Trophoblast cell (in vitro differentiated cells and primary cell): ENCODE results near the gene ETV3L.

ENCODE experiments used
- DNase-seq, 2 donors: peaks; one replicate each; pipeline ENCODE4 v3.0.0-alpha.2; 2016
- H2AFZ ChIP-seq: 2 replicates; pipeline ENCODE4 v1.6.1; 2013; ENCODE audit warnings: low read length, moderate library complexity, mild to moderate bottlenecking; ENCODE audit not compliant: insufficient read depth, poor library complexity
- H2AK5ac ChIP-seq: 2 replicates; pipeline ENCODE4 v1.6.1; 2013; ENCODE audit warnings: mild to moderate bottlenecking, low read length
- H2BK120ac ChIP-seq: 2 replicates; pipeline ENCODE4 v1.6.1; 2013; ENCODE audit warnings: low read length, mild to moderate bottlenecking, moderate library complexity; ENCODE audit not compliant: insufficient read depth, poor library complexity
- H2BK12ac ChIP-seq: 2 replicates; pipeline ENCODE4 v1.6.1; 2013; ENCODE audit warnings: mild to moderate bottlenecking, low read length, moderate library complexity
- H2BK5ac ChIP-seq: 2 replicates; pipeline ENCODE4 v1.6.1; 2013; ENCODE audit warnings: low read length, low read depth, moderate library complexity, mild to moderate bottlenecking; ENCODE audit not compliant: poor library complexity
- H3K14ac ChIP-seq: 2 replicates; pipeline ENCODE4 v1.6.1; 2013; ENCODE audit warnings: mild to moderate bottlenecking, low read length
- H3K18ac ChIP-seq: 2 replicates; pipeline ENCODE4 v1.6.1; 2013; ENCODE audit warnings: mild to moderate bottlenecking, low read length
- H3K23ac ChIP-seq: 2 replicates; pipeline ENCODE4 v1.6.1; 2013; ENCODE audit warnings: low read length
- H3K27ac ChIP-seq: 2 replicates; pipeline ENCODE4 v1.5.1; 2013; ENCODE audit warnings: low read depth, mild to moderate bottlenecking, inconsistent platforms, low read length, moderate library complexity
- H3K27me3 ChIP-seq: 2 replicates; pipeline ENCODE4 v1.6.1; 2013; ENCODE audit warnings: inconsistent platforms, mild to moderate bottlenecking, low read length, moderate library complexity; ENCODE audit not compliant: insufficient read depth
- H3K36me3 ChIP-seq, 2 experiments: 1 replicate in 1 of 2; 2 replicates in 1 of 2; pipeline ENCODE4 v1.6.1; 2013; ENCODE audit warnings: low read length in 2 of 2, mild to moderate bottlenecking in 2 of 2, moderate library complexity in 1 of 2; ENCODE audit not compliant: insufficient read depth in 2 of 2, control insufficient read depth in 1 of 2
- H3K4ac ChIP-seq: 2 replicates; pipeline ENCODE4 v1.6.1; 2013; ENCODE audit warnings: low read depth, mild to moderate bottlenecking, low read length, moderate library complexity
- H3K4me1 ChIP-seq, 2 experiments: 1 replicate in 1 of 2; 2 replicates in 1 of 2; pipeline ENCODE4 v1.6.1; 2013; ENCODE audit warnings: low read length in 2 of 2, mild to moderate bottlenecking in 2 of 2, moderate library complexity in 1 of 2; ENCODE audit not compliant: insufficient read depth in 2 of 2, control insufficient read depth in 1 of 2
- H3K4me2 ChIP-seq: 2 replicates; pipeline ENCODE4 v1.6.1; 2013; ENCODE audit warnings: inconsistent platforms, mild to moderate bottlenecking, low read length, moderate library complexity
- H3K4me3 ChIP-seq: 2 replicates; pipeline ENCODE4 v1.5.1; 2013; ENCODE audit warnings: mild to moderate bottlenecking, low read depth, low read length, inconsistent platforms
- H3K79me1 ChIP-seq: one replicate; pipeline ENCODE4 v1.6.1; 2013; ENCODE audit warnings: low read length
- H3K79me2 ChIP-seq: 2 replicates; pipeline ENCODE4 v1.6.1; 2013; ENCODE audit warnings: low read length, mild to moderate bottlenecking; ENCODE audit not compliant: control insufficient read depth, insufficient read depth, poor library complexity
- H3K9ac ChIP-seq: 2 replicates; pipeline ENCODE4 v1.6.1; 2013; ENCODE audit warnings: mild to moderate bottlenecking, low read length
- H3K9me3 ChIP-seq: 2 replicates; pipeline ENCODE4 v1.6.1; 2013; ENCODE audit warnings: low read depth, mild to moderate bottlenecking, control low read depth, inconsistent platforms, low read length; ENCODE audit not compliant: insufficient read depth
- H4K12ac ChIP-seq: 2 replicates; pipeline ENCODE4 v1.6.1; 2013; ENCODE audit warnings: low read depth, mild to moderate bottlenecking, low read length, moderate library complexity
- H4K8ac ChIP-seq: 2 replicates; pipeline ENCODE4 v1.6.1; 2013; ENCODE audit warnings: low read depth, mild to moderate bottlenecking, low read length, moderate library complexity
- H4K91ac ChIP-seq: one replicate; pipeline ENCODE4 v1.6.1; 2013; ENCODE audit warnings: low read depth, mild to moderate bottlenecking, low read length, moderate library complexity
- WGBS: extraction: QIAGEN DNeasy Blood & Tissue Kit; methylation state at CpG from one replicate; pipeline ENCODE4 v1.1.7; 2013; ENCODE audit warnings: missing lambda C conversion rate; ENCODE audit not compliant: insufficient read length, insufficient coverage; ENCODE audit errors: extremely low coverage; 5-methylcytosine and 5-hydroxymethylcytosine counted together

The ETV3L gene

DNA sequence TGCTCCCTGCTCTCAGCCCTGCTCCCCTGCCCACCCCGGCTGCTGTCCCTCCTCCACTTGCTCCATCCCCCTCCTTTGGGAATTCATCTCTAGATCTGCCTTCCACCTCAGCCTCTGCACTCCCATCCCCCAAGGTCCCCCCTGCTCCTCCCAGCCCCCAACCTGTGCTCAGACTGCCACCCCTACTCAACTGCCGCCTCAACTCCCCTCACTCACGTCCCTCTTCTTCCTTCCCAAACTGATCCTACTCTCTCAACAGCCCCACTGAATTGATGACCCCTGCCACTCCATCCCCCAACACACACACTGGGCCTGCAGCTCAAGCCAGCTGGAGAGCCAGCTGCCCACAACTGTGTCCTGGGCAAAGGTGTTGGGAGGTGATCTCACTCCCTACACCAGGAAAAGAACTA lies 15.8 kb upstream of the ETV3L start:
- Histone ChIP-seq H4K8ac (no peak overlapping the region), H3K23ac (no peak overlapping the region), H3K14ac (no peak overlapping the region), H2BK12ac (no peak overlapping the region), H3K79me2 (no peaks in the 10 kb centered on the region), H4K91ac (no peak overlapping the region), H3K36me3 (no peaks in the 10 kb centered on the region), H2AFZ (no peak overlapping the region), H3K18ac (no peak overlapping the region), H3K9ac (no peak overlapping the region), H3K9me3 (peaks cover 4% of the 10 kb centered on the region), H3K27ac (no peak overlapping the region), H2BK5ac (no peak overlapping the region), H4K12ac (no peak overlapping the region), H2BK120ac (no peak overlapping the region), H3K27me3 (no peaks in the 10 kb centered on the region), H3K4me1 (peaks cover 9 to 10% of the 10 kb centered on the region in 2 experiments), H3K79me1 (no peaks in the 10 kb centered on the region), H3K4me2 (no peak overlapping the region), H3K4me3 (no peak overlapping the region), H2AK5ac (no peak overlapping the region), H3K4ac (no peak overlapping the region)
- no CpG with 5 or more reads among the region's 3 CpGs for WGBS
- DNase-seq, result no peak

DNA sequence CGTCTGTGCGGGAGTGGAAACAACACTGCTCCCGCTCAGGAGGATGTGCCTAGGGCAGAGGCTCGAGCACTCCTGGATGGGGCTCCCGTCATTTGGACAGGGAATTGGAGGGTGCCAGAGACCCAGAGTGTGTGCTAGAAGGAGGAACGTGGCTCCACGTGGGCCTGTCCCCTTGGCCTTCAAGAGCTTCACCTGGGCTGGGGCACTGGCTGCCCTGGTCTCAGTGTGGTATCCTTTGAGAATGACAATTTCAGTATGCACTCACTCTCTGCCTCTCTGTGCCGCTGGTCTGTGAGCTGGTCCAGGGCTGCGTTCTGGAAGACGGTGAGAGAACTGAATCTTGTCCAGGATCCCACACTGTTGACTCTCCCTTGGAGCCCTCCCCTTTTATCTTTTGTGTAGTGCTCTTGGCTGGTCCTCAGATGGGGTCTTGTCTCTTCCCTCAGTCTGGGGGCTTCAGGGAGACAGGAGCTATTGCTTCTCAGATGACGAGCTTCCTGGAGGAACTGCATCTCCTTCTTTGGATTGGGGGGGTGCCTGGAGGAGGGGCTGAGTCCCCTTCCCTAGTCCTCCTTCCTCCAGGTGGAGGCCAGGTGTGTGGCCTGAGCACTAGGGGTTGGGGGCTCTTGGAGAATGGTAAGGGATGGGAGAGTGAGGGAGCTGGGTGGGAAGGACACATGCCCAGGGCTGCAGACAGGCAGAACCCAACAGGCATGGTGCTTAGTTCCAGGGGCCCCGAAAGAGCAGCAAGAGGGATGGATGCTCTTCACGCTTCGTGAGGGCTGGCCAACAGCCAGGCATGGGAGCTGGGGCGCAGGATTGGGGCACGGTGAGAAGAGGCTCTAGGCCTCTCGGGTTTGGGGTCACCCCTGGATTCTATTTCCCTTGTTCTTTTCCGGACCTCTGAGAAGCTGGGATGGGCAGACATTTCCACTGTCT lies 14.8 kb upstream of the ETV3L start:
- H3K4me1 ChIP-seq, result peaks cover 9 to 10% of the 10 kb centered on the region in 2 experiments
- H4K8ac ChIP-seq, result no peak overlapping the region

DNA sequence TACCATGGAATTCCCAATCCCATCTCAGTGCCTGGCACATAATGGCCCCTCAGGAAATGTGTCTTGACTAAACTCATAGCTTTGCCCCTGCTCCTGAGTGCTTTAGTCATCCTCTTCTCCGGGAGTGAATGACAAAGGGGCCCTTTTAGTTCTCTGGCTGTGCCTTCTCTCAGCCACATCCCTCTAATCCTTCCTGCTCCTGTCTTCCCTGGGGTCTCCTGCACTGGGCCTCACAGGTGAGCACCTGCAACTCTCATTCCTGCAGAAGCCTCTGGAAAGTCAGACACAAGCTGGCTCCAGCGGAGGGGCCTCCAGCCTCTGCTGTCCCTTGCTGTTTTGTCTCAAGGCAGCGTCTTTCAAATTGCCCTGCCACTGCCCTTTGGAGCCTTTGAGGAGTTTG lies 14.0 kb upstream of the ETV3L start:
- no peaks in the 10 kb centered on the region for H3K79me1 ChIP-seq
- peaks cover 9 to 10% of the 10 kb centered on the region in 2 experiments for H3K4me1 ChIP-seq
- H3K4ac ChIP-seq, result no peak overlapping the region
- no peak overlapping the region for H4K8ac ChIP-seq
- no peak overlapping the region for H3K27ac ChIP-seq
- H3K9ac ChIP-seq, result no peak overlapping the region
- no peak overlapping the region for H2BK120ac ChIP-seq
- H3K4me2 ChIP-seq, result no peak overlapping the region
- no peak for DNase-seq
- H2BK12ac ChIP-seq, result no peak overlapping the region
- no peak overlapping the region for H4K91ac ChIP-seq
- no peak overlapping the region for H3K23ac ChIP-seq
- H3K79me2 ChIP-seq, result no peaks in the 10 kb centered on the region
- H3K4me3 ChIP-seq, result no peak overlapping the region
- no peak overlapping the region for H2AFZ ChIP-seq
- H2BK5ac ChIP-seq, result no peak overlapping the region
- H3K9me3 ChIP-seq, result peaks cover 4% of the 10 kb centered on the region
- no peak overlapping the region for H2AK5ac ChIP-seq
- H3K36me3 ChIP-seq, result no peaks in the 10 kb centered on the region
- no peak overlapping the region for H4K12ac ChIP-seq
- no peak overlapping the region for H3K14ac ChIP-seq
- WGBS, result no CpG with 5 or more reads among the region's 3 CpGs
- H3K18ac ChIP-seq, result no peak overlapping the region
- H3K27me3 ChIP-seq, result peaks cover 3% of the 10 kb centered on the region

More for the DNA sequence above, 14.8 kb upstream of the ETV3L start:
- Histone ChIP-seq H3K23ac (no peak overlapping the region), H2BK5ac (no peak overlapping the region), H2BK12ac (no peak overlapping the region), H2AK5ac (no peak overlapping the region), H3K9ac (no peak overlapping the region), H4K91ac (no peak overlapping the region), H3K9me3 (peaks cover 4% of the 10 kb centered on the region), H3K4me3 (no peak overlapping the region), H2AFZ (no peak overlapping the region), H3K27ac (no peak overlapping the region), H3K79me2 (no peaks in the 10 kb centered on the region), H3K36me3 (no peaks in the 10 kb centered on the region), H4K12ac (no peak overlapping the region), H3K4me2 (no peak overlapping the region), H3K4ac (no peak overlapping the region), H3K14ac (no peak overlapping the region), H2BK120ac (no peak overlapping the region), H3K27me3 (peaks cover 3% of the 10 kb centered on the region), H3K18ac (no peak overlapping the region), H3K79me1 (no peaks in the 10 kb centered on the region)
- no peak for DNase-seq
- no CpG with 5 or more reads among the region's 18 CpGs for WGBS

DNA sequence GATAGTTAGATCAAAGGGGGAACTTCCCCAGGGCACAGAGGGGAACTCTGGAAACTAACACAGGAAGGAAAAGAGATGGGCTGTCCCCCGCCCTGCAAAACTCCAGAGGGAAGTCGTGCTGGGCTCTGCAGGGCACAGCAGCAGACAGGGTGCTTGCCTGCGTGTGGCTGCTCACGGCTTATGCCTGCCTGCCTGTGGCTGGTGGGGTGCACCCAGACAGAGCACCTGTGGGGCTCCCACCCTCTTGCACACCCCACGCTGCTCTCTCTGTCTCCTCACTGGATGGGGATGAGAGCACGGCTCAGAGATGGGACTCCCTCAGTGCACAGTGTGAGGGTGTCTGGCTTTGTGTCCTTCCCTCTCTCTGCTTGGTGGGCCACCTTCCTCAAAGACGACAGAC lies 13.5 kb upstream of the ETV3L start:
- Histone ChIP-seq H2BK12ac (no peak overlapping the region), H3K4me2 (no peak overlapping the region), H3K36me3 (no peaks in the 10 kb centered on the region), H3K18ac (no peak overlapping the region), H3K4me3 (no peak overlapping the region), H3K79me2 (no peaks in the 10 kb centered on the region), H2AFZ (no peak overlapping the region), H4K8ac (no peak overlapping the region), H3K27ac (no peak overlapping the region), H2AK5ac (no peak overlapping the region), H3K4me1 (peaks cover 9 to 10% of the 10 kb centered on the region in 2 experiments), H2BK120ac (no peak overlapping the region), H2BK5ac (no peak overlapping the region), H3K23ac (no peak overlapping the region), H3K9me3 (peaks cover 4% of the 10 kb centered on the region), H3K79me1 (no peaks in the 10 kb centered on the region), H3K27me3 (peaks cover 3% of the 10 kb centered on the region), H3K4ac (no peak overlapping the region), H3K14ac (no peak overlapping the region), H4K12ac (no peak overlapping the region), H3K9ac (no peak overlapping the region), H4K91ac (no peak overlapping the region)
- no CpG with 5 or more reads among the region's 7 CpGs for WGBS
- DNase-seq, result no peak
